HUDEP-2 (cell line): ENCODE results near the gene BCORL1.

Experiments used
- DNase-seq, 76 experiments: peaks; one replicate each; lab custom pipeline; 2025; ENCODE audit not compliant: unreplicated experiment in 76 of 76; lab: John Stamatoyannopoulos, UW

BCORL1 gene

DNA sequence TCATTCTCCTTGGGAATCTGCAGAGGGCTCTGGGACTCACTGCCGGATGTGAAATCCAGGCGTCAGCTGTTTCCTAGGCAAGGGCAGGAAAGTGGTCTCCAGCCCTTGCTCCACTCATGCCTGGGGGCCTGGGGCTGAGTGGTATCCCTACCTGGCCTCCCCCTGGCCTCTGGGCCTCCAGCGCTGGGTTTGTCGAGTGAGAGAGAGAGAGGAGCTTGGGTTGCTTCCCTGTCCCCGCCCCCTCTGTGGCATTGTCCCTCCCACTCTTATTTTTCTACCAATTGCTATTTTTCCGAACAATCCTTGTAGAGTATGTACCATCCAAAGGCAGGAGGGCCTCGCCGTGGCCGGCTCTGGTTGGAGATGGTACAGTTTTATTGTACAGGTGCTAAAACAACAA, 74.8 kb downstream of the BCORL1 start:
- DNase-seq, result no peak

DNA sequence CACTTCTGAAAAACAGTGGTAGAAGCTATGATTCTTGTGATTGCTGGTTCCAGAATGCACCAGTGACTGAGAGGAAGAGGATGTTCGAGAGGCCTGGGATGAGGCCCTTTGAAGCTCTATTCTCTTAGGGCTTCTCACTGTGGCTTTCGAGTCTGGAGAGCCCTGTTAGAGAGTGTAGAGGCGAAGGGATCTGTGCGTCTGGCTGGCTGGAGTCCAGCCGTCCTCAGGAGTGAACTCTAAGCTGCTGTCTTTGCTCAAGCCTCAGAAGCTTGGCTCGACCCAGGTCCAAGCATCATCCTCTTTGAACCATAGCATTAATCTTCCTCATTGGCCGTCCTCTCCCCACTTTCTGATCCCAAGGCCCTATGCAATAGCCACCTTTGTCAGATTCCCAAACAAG, 76.2 kb downstream of the BCORL1 start:
- no peak for DNase-seq

DNA sequence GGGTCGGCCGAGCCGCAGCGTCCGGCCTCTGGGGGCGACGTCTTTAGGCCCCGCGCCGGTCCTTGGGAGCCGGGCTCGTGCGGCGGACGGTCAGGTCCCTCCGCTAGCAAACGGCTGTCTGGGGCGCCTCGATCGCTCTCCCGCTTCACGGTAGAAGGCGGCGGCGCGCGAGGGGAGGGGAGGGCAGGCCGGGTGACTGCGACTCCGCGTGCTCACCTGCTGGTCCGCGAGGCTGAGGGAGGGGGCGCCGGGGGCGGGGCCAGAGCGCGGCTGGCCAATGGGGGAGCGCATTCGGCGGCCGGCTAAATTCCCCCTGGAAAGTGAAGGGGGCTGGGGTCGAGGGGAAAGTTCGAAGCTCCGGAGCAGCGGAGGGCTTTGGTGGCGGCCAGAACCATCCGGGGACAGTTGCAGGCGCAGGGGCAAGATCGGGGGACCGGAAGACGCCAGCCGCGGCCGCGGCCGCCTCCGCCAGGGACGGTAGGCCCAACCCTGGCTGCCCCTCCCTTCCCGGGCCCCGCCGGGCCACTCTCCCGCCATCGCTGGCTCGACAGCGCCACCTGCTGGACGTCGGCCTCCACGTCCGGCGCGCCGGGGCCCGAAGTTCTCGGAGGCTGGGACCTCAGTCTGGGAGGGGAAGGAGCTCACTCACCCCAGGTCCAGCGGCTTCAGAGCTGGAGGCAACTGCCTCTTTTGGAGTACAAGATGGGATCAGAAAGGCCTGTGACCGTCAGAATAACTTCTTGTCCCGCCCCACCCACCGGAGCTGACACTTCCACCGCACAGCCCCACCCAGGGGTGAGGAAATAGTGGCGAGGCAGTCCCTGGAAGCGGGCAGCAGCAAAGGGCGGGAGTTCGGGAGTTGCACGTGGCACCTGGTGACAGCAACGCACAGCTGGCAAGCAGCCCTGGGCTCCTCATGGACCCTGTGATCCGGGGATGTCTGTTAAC, 78.0 kb downstream of the BCORL1 start:
- peak in 74 of 76 experiments; percentile 4 to 82 (median 61) for DNase-seq

DNA sequence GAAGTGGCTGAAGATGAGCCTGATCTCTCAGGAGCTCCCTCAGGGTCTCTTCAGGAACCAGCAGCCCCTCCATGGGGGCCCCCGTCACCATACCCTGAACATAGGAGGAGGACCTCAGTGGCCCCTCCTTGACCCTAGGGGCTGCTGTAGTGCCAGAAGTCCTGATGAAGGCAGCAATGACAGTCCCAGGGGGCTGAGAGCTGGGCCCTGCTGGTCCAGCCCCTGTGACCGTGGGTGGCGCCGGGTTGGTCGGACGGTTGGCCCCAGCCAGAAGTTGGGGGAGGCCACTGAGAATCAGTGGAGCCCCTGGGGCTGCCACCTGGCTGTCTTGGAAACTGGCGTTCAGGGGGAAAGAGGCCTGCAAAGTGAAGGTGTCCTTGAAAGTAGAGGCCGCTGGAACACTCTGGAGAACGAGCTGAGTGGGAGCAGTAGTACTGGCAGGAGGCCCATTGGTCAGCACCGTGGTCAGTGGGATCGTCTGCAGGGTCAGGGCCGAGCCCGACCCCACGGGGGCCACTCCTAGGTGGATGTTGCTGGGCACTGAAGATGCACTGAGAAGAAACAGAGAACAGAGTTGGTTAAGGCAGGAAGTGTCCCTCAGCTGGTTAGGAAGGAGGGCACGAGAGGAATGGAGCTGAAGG, 84.7 kb downstream of the BCORL1 start:
- no peak for DNase-seq

DNA sequence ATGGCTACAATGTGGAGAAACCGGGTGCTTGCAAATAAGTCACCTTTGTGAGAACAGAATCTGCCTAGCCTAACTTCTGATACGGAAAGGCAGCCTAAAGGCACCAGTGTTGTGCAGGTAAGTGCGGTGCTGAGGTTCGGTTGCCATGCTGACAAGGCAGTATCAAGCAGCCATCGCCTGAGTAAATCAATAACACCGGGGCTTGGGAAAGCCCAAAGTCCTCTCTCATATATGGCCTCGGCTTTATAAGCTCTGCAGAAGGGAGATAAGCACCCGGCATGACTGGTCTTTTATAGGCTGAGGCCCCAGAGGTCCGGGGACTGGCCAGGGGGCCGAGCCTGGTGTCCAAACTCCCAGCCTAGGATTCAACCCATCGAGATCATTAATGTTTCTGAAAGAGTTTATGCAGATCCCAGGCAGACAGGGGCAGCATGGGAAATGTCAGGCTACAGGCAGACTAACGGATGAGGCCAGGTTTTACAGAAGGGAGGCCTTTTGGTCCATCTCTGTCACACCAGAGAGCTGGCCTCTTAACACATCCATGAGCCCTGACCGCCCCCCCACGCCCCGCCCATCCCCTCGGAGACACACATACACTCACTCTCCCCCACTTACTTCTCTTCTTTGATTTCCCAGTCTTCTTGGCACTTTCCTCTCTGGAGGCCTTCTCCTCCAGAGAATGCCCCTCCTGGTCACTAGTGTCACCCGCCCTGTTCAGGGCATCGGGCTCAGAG, 89.3 kb downstream of the BCORL1 start:
- no peak for DNase-seq

DNA sequence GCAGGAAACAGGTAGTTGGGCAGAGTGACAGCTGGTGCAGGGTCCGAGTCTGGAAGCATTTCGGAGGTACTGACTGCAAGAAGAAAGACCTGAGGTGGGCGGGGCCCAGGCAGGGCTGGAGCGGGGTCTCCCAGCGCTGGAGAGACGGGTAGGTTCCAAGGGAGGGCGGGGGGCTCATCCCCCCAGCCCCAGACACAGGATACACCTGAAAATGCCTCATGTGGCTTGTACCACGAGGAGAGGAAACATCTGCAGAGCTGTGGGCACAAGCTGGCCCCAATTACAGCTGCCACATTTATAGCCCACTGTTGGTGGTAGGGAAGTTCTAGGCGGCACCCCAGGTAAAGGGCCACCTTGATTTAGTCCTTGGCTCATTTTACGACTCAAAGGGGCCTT, 89.9 kb downstream of the BCORL1 start:
- no peak for DNase-seq

DNA sequence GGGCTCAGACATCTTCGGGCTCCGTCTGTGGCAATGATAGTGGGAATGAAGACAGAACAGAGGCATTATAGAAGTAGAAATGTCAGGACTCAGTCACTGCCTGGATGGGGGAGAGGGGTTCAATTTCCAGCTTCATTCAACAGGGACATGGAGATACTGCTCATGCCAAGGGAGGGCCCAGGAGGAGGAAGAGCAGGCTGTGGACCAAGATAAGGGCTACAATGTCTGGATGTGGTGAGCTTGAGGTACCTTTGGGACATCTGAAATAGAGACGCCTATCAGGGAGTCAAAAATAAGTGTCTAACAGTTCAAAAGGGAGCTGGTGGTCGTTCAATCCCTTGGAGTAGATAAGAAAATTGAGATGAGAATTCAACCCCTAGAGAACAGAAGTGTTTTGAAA, 93.3 kb downstream of the BCORL1 start:
- peak in 20 of 76 experiments; percentile 0 to 31 (median 3) for DNase-seq

DNA sequence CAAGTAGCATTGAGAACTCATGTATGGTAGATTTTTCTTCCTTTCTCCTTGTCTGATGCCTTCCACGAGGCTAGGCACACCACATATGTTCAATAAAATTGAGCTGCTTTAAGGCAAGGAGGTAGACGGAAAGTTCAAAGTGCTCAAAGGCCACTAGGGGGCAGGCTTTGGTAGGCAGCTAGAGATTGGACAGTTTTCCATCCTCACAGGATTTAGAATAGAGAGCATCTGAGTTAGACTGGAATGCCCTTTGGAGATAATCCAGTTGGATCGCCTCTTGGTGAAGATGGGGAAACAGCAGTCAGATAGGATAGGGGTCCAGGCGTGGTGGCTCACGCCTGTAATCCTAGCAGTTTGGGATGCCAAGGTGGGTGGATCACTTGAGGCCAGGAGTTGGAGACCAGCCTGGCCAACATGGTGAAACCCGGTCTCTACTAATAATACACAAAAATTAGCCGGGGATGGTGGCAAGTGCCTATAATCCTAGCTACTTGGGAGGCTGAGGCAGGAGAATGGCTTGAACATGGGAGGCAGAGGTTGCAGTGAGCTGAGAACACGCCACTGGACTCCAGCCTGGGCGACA, 97.5 kb downstream of the BCORL1 start:
- DNase-seq, result peak in 55 of 76 experiments; percentile 0 to 53 (median 13)

DNA sequence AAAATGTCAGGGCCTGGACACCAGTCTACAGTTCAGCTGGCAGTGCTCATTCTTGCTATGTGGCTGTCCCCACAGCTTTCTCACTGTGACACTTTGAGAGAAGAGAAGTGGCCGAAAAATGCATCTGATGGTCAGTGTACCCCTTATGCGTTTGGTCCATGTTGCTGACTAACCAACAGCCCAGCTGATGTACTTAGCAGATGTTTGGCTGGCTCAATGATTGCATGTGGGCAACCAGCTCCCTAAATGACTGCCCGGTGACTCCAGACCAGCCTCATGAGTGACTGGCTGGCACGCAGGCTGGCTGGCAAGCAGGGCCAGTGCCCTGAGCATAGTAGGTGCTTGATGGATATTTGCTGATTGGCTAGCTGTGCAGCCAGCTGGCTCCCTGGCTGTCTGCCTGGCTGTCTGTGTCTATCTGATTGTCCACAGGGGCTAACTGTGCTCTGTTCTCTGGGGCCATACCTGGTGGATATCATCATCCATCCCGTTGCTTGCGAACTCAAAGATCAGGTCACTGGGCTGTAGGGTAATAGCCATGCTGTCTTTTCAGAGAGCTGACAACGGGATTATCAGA, 98.4 kb downstream of the BCORL1 start:
- DNase-seq, result peak in 19 of 76 experiments; percentile 0 to 25 (median 4)

DNA sequence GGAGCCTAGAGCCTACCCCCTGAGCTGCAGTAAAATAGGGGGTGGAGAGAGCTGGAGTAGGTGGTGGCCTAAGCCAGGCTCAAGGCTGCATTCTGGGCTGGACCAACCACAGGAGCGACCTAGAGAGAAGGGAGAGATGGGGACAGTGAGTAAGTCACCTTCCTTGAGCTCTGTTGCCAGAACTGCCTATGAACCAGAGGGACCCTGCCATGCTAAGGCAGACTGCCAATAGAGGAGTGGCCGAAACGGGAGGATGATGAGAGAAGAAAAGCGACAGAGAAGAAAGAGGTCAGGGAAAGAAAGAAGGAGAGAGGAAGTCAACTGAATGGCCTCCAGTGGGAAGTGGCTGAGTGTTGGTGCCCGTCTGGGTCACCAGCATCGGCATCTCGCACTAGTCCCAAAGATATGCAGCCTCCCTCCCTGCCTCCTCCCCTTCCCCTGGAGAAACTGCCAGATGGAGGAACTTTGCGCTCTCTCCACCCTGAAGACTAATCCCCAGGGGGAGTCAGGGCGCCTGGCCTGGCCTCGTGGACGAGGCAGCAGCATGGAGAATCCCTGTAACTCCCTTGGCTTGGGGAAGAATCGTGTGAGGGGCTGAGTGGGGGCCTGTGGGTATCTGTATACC, 99.1 kb downstream of the BCORL1 start:
- peak in 7 of 76 experiments; percentile 0 to 16 (median 4) for DNase-seq

DNA sequence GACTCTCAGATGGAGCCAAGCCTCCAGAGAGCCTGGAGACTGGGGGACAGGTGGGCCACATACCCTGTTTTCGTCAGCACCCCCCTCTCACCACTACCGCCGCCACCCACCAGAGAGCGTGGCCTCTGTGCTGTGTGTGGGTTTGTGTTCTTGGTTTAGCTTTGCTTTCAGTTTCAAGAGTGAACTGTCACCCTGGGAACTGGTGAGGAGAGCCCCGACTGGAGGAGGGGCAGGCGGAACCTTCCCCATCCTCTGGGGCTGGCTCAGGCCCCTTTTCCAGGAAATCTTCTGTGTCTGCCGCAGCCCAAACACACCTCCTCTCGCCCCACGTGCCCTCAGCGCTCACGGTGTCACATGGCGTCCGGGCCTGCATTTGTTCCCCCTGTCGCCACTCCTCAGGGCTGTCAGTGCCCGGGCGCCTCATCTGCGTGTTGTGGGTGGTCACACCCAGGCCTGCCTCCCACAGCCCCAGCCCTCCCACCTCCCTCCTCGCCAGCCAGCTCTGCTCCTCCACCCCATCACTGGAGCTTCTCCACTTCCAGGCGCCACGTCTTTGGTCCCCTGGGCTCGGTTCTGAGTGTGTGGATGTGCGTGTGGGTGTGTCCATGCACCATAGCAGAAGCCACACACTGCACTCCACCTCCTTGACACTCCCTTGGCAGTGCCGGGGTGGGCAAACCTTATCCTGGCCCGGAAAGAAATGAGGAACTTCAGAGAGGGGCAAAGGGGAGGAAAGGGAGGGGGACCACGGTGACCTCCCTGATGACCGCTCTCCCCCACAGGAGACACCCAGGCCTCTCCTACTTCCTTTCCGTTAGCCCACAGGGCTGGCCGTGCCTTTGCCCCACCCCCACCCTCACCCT, 100.0 kb downstream of the BCORL1 start:
- peak in 61 of 76 experiments; percentile 2 to 80 (median 34) for DNase-seq

DNA sequence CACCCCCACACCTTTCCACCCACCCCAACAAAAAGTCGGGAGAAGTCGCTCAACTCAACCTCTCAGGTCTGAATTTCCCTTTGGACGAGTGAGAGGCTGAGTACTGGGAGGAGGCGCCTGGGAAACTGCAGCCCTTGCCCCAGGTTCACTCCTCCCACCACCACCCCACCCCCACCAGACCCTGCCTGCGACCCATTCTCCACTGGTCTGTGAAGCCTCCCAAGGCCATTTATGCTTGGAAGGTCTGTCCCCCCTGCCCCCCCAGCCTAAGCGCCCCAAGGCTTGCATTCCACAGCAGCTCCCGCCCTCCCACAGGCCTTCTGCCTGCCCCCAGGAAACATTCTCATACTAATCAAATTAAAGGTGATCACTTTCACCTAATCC, 100.7 kb downstream of the BCORL1 start:
- DNase-seq, result peak in 1 of 76 experiments; percentile 0

DNA sequence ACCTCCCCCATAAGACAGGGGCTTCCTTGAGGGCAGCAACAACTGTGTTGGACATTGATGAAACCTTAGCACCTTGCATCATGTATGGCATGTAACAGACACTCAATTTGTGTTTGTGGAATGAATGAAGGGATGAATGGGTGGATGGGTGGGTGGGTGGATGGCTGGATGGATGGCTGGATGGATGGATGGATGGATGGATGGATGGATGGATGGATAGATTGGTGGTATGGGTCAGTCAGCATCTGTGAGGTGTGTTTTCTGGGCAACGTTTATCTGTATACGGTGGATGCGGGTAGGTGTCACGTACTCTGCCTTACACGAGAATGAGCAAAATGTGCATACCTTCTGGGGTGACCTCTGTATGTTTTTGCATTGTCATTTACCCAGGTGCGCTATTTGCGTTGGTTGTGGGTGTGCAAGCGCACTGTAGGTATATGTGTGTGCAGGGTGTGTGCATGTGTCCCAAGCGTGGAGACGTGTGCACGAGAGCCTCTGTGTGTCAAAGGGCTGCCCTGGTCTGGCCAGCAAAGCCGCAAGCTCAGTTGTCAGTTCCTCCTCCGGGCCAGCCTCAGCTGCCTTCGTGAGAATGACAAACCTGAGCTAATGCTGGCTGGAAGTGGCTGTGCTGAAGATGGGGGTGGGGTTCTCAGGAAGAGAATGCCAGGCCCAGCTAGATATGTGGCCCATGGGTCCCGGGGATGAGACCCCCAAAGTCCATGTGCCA, 101.4 kb downstream of the BCORL1 start:
- no peak for DNase-seq

DNA sequence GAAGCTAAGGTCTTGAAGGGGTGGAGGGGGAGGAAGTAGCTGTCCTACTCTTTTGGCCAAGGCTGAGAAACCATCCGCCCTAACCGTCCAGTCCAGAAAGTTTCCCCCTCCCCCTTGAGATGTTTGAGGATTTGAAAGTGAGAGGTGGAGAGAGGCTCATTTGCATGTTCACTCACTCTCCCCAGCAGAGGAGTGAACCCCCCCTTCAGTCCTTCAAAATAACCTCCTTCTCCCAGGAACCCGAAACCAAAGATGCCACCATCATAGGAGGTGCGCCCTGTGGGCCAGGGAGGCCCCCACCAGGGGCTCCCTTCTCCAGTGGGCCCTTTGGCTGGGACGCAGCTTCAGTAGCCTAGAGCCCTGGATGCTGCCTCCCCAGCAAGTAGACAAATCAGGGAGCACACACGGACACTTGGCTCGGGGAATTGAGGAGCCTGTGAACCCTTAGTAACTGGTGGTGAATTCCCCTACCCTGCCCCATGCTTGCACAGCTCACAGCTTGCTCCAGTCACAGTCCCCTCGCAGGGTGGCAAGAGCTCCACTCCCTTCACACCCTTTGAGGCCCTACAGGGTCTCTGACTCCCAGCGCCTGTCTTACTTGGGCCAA, 102.3 kb downstream of the BCORL1 start:
- DNase-seq, result no peak

DNA sequence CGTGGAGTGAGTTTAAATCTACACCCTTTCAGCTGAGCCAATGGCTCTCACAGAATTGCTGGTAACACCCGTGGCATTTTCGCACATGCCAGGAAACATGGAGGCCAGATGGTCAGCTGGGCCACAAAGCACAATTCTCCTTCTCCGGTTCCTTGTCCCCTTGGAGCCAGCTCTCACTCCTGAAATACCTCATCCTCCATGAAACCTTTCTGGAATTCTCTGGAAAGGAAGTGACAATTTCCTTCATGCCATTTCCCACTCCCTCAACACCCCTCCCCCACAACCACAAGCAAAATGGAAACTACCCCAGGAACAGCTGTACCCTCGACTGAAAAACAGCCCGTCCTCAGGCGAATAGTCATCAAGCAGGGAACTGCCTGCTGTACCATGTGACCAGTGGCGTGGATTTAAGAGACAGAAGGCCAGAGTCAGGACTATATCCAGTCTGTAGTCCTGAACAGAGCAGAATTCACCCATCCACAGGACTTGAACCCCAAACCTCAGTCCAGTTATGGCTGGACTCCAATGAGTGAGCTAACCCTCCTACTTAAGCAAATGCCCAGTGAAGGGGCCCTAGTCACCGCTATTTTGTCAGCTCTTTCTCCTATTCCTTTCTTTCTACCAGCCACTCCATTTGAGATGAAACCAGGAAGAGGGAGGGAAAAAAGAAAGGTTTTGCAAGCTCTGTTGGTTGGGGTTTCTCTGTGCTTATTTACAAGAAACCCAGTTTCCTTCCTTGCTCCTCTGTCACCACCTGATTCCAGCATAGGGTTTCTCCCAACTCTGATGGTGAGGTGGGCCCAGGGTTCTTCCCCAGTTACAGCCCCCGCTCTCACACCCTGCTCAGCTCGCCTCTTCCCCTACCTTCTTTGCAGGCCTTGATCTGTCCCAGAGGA, 103.4 kb downstream of the BCORL1 start:
- DNase-seq, result no peak

DNA sequence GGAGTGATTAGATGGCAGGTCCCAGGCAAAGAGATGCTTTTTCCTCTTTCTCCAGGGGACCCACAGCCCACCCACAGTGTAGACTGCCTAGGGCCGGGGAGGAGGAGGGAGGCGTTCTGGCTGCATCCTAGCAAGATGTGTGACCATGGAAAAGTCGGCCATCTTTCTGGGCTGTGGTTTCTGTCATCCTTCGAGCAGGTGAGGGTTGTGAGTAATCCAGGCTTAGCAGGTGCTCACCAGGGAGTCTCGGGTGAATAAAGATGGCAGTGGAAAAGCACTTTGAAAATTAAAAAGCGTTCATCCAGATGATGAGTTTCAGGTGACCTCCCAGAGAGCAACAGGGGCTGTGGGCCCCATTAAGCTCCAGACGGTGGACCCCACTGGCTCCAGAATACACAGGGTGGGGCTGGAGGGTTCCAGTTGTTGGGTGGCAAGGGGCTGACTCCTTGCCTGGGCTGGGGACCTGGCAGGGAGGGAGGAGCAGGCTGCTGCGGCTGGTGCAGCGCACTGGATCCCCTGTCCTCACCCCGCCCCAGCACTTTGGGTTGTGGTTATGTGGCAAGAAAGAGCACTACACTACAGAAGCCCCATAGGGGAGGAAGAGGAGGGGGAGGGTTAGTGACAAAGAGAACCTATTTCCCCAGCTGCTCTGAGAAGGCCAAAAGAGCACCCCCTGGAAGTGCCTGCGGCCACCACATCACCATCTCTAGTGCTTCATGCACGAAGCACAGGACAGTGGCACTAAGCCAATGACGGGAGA, 104.2 kb downstream of the BCORL1 start:
- DNase-seq, result peak in 11 of 76 experiments; percentile 0 to 21 (median 3)
